GF-D8 (cell line): ENCODE results near the gene WNT1.

Experiments used
- DNase-seq: peaks from one replicate; lab custom pipeline; 2025; lab: John Stamatoyannopoulos, UW

The WNT1 gene

GRCh38 chr12:48978291-48978740, at the start of gene WNT1:
Gene WNT1, plus strand, starts transcription at chr12:48978322. Its CDS starts 329 bp downstream, at chr12:48978651.
- DNase-seq = no peak

GRCh38 chr12:48929551-48929950, 48.6 kb upstream of the WNT1 start:
- no peak for DNase-seq

GRCh38 chr12:48930475-48930874, 47.6 kb upstream of the WNT1 start:
- no peak for DNase-seq

GRCh38 chr12:48932878-48933277, 45.2 kb upstream of the WNT1 start:
- DNase-seq = no peak

DNA sequence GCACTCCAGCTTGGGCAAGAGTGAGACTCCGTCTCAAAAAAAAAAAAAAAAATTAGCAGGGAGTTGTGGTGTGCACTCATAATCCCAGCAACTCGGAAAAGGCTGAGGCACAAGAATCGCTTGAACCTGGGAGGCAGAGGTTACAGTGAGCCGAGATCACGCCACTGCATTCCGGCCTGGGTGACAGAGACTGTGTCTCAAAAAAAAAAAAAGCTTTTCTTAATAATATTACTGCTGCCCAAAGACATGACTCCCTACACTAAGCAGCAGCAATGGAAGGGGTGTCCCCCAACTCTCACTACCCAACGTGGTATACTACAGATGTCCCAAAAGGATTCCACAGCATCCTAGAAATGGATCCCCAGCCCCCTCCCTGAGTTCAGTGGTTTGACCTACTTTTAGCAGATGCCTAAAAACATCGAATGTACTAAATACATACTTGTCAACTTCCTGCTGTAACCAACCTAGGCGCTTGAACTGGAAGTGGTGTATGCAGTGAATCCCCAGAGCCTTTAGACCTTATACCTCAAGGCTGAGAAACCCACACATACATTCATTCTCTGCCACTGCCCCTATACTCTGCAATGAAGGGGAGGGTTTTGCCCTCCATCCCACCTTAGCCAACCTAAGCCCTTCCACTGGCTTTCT, 44.3 kb upstream of the WNT1 start:
- no peak for DNase-seq

- no peak for DNase-seq
Observed at GRCh38 chr12:48934312-48934706, 43.8 kb upstream of the WNT1 start.

- no peak for DNase-seq
Observed at GRCh38 chr12:48936379-48936979, 41.6 kb upstream of the WNT1 start.

DNA sequence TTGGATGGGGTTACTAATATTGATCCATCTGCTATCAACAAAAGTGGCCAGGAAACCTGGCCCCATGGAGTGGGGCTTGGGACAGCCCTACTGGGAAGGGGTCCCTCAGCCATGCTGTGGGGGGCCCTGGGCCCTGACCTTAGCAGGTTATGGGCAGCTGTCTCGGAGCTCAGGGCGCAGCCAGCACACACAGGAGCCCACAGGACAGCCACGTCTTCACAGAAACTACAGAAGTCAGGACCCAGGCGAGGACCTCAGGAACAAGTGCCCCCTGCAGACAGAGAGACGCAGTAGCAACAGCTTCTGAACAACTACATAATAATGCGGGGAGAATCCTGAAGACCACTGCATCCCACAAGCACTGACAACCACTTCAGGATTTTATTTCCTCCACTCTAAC, 41.0 kb upstream of the WNT1 start:
- no peak for DNase-seq

DNA sequence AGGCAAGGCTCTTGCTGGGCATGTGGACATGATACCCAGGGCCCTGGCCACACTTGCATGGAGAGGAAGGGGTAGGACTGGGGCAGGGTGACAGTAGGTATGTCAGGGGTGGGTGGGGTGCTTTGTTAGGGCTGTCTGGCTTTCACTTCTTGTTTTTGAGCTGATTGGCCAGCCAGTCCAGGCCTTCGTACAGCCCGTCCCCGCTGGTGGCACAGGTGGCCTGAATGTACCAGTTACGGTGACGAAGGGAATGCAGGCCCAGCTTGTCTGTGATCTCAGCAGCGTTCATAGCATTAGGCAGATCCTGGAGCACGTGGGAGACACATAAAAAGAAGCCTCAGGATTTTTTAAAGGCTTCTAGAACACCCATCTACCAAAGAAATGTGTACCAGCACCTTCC, 39.3 kb upstream of the WNT1 start:
- no peak for DNase-seq

GRCh38 chr12:48940181-48940580, 37.9 kb upstream of the WNT1 start:
- DNase-seq = peak; percentile 53

DNA sequence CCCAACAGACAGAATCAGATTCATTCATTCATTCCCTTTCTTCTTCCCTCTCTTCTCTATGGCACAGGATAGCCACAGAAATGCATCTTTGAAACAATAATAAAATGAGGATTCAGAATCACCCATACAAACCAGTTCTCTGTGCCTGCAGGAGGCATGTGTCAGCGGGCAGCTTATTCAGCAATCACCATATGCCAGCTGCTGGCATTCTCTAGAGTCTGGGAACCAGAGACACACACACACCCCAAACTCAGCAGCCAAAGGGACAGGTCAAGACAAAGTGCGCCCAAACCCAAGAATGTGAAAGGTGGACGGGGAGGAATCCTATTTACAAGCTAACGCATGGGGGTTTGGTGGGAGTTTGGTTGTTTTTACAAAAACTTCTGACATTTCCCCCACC, 34.9 kb upstream of the WNT1 start:
- no peak for DNase-seq

GRCh38 chr12:48946205-48946604, 31.9 kb upstream of the WNT1 start:
- DNase-seq = no peak

- no peak for DNase-seq
Observed at GRCh38 chr12:48946943-48947342, 31.2 kb upstream of the WNT1 start.

DNA sequence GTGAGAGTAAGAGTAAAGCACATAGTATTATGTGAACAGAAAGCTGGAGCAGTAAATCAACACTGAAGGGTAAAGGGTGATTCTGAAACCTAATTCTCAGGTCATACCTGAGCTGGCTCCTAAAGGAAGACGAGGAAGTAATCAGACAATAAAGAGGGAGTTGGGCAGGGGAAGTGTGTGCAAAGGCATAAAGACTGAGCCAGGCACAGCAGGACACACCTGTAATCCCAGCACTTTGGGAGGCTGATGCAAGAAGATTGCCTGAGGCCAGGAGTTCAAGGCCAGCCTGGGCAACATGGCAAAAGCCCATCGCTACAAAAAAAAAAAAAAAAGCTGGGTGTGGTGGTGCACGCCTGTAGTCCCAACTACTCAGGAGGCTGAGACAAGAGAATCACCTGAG, 30.4 kb upstream of the WNT1 start:
- no peak for DNase-seq

DNA sequence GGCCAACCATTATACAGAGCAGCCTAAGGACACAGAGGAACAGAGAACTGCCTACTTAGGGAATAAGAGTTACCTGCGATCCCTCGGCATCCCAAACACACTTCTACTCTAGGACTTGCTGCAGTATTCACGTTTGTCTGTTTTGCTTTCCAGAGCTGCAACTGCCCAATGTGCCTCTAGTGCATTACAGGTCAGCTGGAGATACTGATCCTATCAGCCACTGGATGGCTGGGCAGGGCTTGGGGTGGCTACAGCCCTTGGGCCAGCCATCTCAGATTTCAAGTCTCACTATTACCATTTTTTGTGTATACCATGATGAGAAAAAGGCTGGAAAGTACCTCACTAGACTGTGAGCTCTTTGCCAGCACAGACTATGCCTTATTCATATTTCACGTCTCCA, 25.4 kb upstream of the WNT1 start:
- no peak for DNase-seq

- DNase-seq = no peak
Observed at GRCh38 chr12:48954061-48954460, 24.1 kb upstream of the WNT1 start.

- DNase-seq = peak; percentile 89
Observed at GRCh38 chr12:48954841-48955501, 23.2 kb upstream of the WNT1 start.

DNA sequence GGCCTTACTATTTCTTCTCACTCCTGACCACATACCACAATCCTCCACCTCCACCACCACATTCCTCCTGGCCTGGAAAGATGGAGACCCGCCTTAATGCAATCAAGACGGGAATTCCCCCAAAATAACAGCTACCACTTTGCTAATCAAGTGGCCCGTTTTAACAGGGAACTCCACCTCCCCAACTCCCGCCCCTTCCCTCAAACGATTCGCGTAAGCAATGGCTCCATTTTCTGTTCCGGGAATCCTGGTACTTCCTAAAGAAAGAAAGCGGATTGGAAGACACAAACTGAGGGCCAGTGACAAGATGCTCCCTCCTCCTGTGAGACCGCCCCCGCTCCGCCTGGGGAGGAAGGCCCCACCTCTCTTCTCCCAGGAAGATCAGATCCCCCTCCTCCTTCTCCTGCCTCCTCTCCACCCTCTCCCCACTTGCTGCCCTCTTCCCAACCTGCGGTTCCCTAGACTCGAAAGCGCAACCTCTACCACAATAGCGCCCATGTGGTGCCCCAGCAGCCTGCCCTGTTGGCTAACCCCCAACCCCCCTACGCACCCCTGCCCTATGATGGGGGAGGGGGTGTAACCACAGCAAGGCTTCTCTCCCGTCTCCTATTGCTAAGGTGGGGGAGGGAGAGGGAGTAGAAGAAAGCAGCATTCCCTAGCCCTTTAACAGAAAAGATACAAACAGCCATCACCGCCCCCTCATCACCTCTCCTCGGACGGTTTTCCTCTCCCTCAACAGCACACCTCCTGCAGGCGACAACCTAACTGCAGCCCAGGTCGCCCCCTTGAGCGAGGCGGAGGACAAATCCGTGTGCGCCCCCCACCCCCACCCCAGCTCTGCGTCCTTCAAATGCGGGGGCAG, 21.6 kb upstream of the WNT1 start:
- peak; percentile 78 for DNase-seq

- DNase-seq = peak; percentile 79
Observed at GRCh38 chr12:48957141-48958048, 20.7 kb upstream of the WNT1 start, which contains the start of gene ARF3. Gene ARF3, minus strand, starts transcription at chr12:48957487. Its CDS starts 16,392 bp downstream, at chr12:48941095.

- DNase-seq = no peak
Observed at GRCh38 chr12:48958049-48958388, 20.1 kb upstream of the WNT1 start.

- no peak for DNase-seq
Observed at GRCh38 chr12:48960834-48961233, 17.3 kb upstream of the WNT1 start.
